Neural cell (in vitro differentiated cells): ENCODE results near the gene PIK3C2A. TPM values are rescaled to one million over a fixed set of nuclear protein-coding genes. Genes with fewer than 3 reads are reported as not detected.

ENCODE experiments used
- H2AFZ ChIP-seq: fragments of 200-600, 300-800 bp; sonication (generic), shearing (Covaris generic); 2 replicates; pipeline ENCODE4 v1.6.0; 2014; ENCODE audit warnings: low read depth, mild to moderate bottlenecking, antibody characterized with exemption, low read length, moderate library complexity
- H3F3A ChIP-seq: fragments of 200-600 bp; shearing (Covaris generic); 2 replicates; pipeline ENCODE4 v1.6.1; 2016; ENCODE audit warnings: mild to moderate bottlenecking, moderate library complexity, mixed read lengths, antibody characterized with exemption, low read length; ENCODE audit not compliant: insufficient read depth, poor library complexity, severe bottlenecking
- H3K27ac ChIP-seq: fragments of 200-600, 300-800 bp; sonication (generic), shearing (Covaris generic); 2 replicates; pipeline ENCODE4 v1.5.1; 2014; ENCODE audit warnings: mild to moderate bottlenecking, low read length, moderate library complexity
- H3K27me3 ChIP-seq: fragments of 300-800, 200-600 bp; sonication (generic), shearing (Covaris generic); 2 replicates; pipeline ENCODE4 v1.6.0; 2014; ENCODE audit warnings: mild to moderate bottlenecking, low read depth, low read length, moderate library complexity; ENCODE audit not compliant: insufficient read depth
- H3K36me3 ChIP-seq: fragments of 300-800, 200-600 bp; sonication (generic), shearing (Covaris generic); 2 replicates; pipeline ENCODE4 v1.5.1; 2014; ENCODE audit warnings: mild to moderate bottlenecking, antibody characterized with exemption, low read length, moderate library complexity; ENCODE audit not compliant: insufficient read depth
- H3K4me2 ChIP-seq: fragments of 300-800, 200-600 bp; sonication (generic), shearing (Covaris generic); 2 replicates; pipeline ENCODE4 v1.6.0; 2014; ENCODE audit warnings: mild to moderate bottlenecking, low read length
- H3K4me3 ChIP-seq: fragments of 300-800, 200-600 bp; sonication (generic), shearing (Covaris generic); 2 replicates; pipeline ENCODE4 v1.5.1; 2014; ENCODE audit warnings: mild to moderate bottlenecking, low read length, moderate library complexity
- H3K79me2 ChIP-seq: fragments of 200-600 bp; shearing (Covaris generic); replicated peaks from 2 replicates; pipeline ENCODE4 v1.6.0; 2014; ENCODE audit warnings: mild to moderate bottlenecking, low read length, moderate library complexity; ENCODE audit not compliant: insufficient read depth
- H3K9ac ChIP-seq: fragments of 300-800, 200-600 bp; sonication (generic), shearing (Covaris generic); 2 replicates; pipeline ENCODE4 v1.6.1; 2016; ENCODE audit warnings: mild to moderate bottlenecking, low read length, mixed read lengths
- H3K9me2 ChIP-seq: fragments of 200-600 bp; shearing (Covaris generic); 2 replicates; pipeline ENCODE4 v1.6.1; 2016; ENCODE audit warnings: mild to moderate bottlenecking, low read length, mixed read lengths; ENCODE audit not compliant: insufficient read depth
- H3K9me3 ChIP-seq: fragments of 200-600, 300-800 bp; sonication (generic), shearing (Covaris generic); 2 replicates; pipeline ENCODE4 v1.6.1; 2016; ENCODE audit warnings: mild to moderate bottlenecking, mixed run types, low read length, moderate library complexity, mixed read lengths
- H4K20me1 ChIP-seq: fragments of 200-600 bp; shearing (Covaris generic); 2 replicates; pipeline ENCODE4 v1.6.1; 2016; ENCODE audit warnings: mild to moderate bottlenecking, mixed run types; ENCODE audit not compliant: insufficient read depth
- EP300 ChIP-seq: fragments of 450-650 bp; conservative IDR thresholded peaks from 2 replicates; pipeline ENCODE4 v1.6.1; 2014; ENCODE audit warnings: antibody characterized with exemption, mild to moderate bottlenecking, moderate library complexity; ENCODE audit not compliant: poor library complexity, severe bottlenecking
- EZH2 ChIP-seq: fragments of 200-600, 300-800 bp; shearing (Covaris generic), sonication (generic); IDR thresholded peaks from 2 replicates; pipeline ENCODE4 v1.6.1; 2014; ENCODE audit warnings: antibody characterized with exemption, low read length, borderline replicate concordance, mild to moderate bottlenecking; ENCODE audit not compliant: insufficient read depth, poor library complexity, severe bottlenecking
- MXI1 ChIP-seq: fragments of 450-650 bp; conservative IDR thresholded peaks from 2 replicates; pipeline ENCODE4 v1.6.1; 2014; ENCODE audit warnings: antibody characterized with exemption, mild to moderate bottlenecking; ENCODE audit not compliant: poor library complexity, severe bottlenecking
- POLR2AphosphoS5 ChIP-seq: IDR thresholded peaks from 2 replicates; pipeline ENCODE4 v1.6.1; 2012
- RAD21 ChIP-seq: fragments of 450-650 bp; conservative IDR thresholded peaks from 2 replicates; pipeline ENCODE4 v1.6.1; 2014; ENCODE audit warnings: antibody characterized with exemption, mild to moderate bottlenecking, moderate library complexity
- REST ChIP-seq: IDR thresholded peaks from 2 replicates; pipeline ENCODE4 v1.6.1; 2012; ENCODE audit warnings: borderline replicate concordance
- SMC3 ChIP-seq: fragments of 450-650 bp; conservative IDR thresholded peaks from 2 replicates; pipeline ENCODE4 v1.6.1; 2014; ENCODE audit warnings: antibody characterized with exemption, mild to moderate bottlenecking, moderate library complexity; ENCODE audit not compliant: poor library complexity
- TAF1 ChIP-seq: IDR thresholded peaks from 2 replicates; pipeline ENCODE4 v1.6.1; 2012; ENCODE audit warnings: low read depth
- polyA plus RNA-seq: library from polyadenylated mRNA; depleted of rRNA; stranded (reverse); fragments of >200 nt; gene quantifications from 2 replicates; pipeline ENCODE4 v1.2.3, GENCODE V29; 2014
- TF ChIP-seq, protein P1 (sequence below): fragments of 450-650 bp; IDR thresholded peaks from 2 replicates; pipeline ENCODE4 v1.5.1; 2014; ENCODE audit warnings: antibody characterized with exemption, mild to moderate bottlenecking, moderate library complexity; ENCODE audit not compliant: poor library complexity, severe bottlenecking

The PIK3C2A gene
- polyA plus RNA-seq, 1 donor from 2014 or later, result 24.9 TPM

- TF ChIP-seq POLR2AphosphoS5 (no peak), TAF1 (no peak), MXI1 (no peak), REST (no peak), EP300 (no peak), RAD21 (no peak), EZH2 (no peak), SMC3 (no peak)
- TF ChIP-seq, protein P1, sequence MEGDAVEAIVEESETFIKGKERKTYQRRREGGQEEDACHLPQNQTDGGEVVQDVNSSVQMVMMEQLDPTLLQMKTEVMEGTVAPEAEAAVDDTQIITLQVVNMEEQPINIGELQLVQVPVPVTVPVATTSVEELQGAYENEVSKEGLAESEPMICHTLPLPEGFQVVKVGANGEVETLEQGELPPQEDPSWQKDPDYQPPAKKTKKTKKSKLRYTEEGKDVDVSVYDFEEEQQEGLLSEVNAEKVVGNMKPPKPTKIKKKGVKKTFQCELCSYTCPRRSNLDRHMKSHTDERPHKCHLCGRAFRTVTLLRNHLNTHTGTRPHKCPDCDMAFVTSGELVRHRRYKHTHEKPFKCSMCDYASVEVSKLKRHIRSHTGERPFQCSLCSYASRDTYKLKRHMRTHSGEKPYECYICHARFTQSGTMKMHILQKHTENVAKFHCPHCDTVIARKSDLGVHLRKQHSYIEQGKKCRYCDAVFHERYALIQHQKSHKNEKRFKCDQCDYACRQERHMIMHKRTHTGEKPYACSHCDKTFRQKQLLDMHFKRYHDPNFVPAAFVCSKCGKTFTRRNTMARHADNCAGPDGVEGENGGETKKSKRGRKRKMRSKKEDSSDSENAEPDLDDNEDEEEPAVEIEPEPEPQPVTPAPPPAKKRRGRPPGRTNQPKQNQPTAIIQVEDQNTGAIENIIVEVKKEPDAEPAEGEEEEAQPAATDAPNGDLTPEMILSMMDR, result no peak
- H3K36me3 ChIP-seq, result no peaks in the 10 kb centered on the region
- H3K4me3 ChIP-seq, result peak overlapping the region; percentile 95
- peaks cover 52% of the 10 kb centered on the region for H3K79me2 ChIP-seq
- H3K27ac ChIP-seq, result peak overlapping the region; percentile 96
- H4K20me1 ChIP-seq, result no peaks in the 10 kb centered on the region
- peak overlapping the region; percentile 97 for H3K9ac ChIP-seq
- H3K27me3 ChIP-seq, result no peaks in the 10 kb centered on the region
- H3F3A ChIP-seq, result no peaks in the 10 kb centered on the region
- H2AFZ ChIP-seq, result no peak overlapping the region
- H3K9me3 ChIP-seq, result no peaks in the 10 kb centered on the region
- peak overlapping the region; percentile 95 for H3K4me2 ChIP-seq
- no peaks in the 10 kb centered on the region for H3K9me2 ChIP-seq
Measured at GRCh38 chr11:17206463-17206862, 1.3 kb downstream of the PIK3C2A start.

DNA sequence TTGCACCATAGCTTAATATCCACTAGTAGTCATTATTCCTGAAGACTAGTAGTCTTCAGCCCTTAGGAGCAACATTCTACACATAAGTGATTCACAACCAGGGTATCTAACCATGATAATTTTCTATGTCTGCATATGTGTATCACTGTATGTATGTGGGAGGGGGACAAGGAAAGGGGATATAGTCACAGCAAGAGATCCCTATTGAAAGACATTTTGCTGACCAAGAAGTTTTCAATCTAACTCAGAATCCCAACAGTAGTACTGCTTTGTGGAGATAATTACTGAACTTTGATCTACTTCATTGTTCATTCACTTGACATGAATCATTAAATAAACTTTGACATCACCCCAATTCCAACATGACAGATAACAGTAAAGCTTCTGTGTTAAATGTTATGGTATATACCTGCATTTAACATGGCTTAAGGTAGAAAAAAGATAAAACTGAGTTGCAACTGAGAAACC lies 10.3 kb downstream of the PIK3C2A start:
- H2AFZ ChIP-seq, result no peak overlapping the region
- H3K9me2 ChIP-seq, result no peaks in the 10 kb centered on the region
- no peak for TF ChIP-seq MXI1
- TF ChIP-seq, protein P1, result no peak
- H3F3A ChIP-seq, result no peaks in the 10 kb centered on the region
- H3K4me3 ChIP-seq, result no peak overlapping the region
- H3K9me3 ChIP-seq, result no peaks in the 10 kb centered on the region
- no peak overlapping the region for H3K4me2 ChIP-seq
- no peaks in the 10 kb centered on the region for H3K36me3 ChIP-seq
- H3K9ac ChIP-seq, result no peak overlapping the region
- no peaks in the 10 kb centered on the region for H4K20me1 ChIP-seq
- no peak overlapping the region for H3K27ac ChIP-seq
- H3K79me2 ChIP-seq, result peaks cover 32% of the 10 kb centered on the region
- H3K27me3 ChIP-seq, result no peaks in the 10 kb centered on the region
